Medulla oblongata (tissue), 1 donor: ENCODE data around the gene SARDH.
"Not testable (repeated sequence)": the region's sequence is repeated elsewhere in the genome, so short reads cannot be mapped to it uniquely, and the experiment has no call there.

Experiments used
- DNase-seq: peaks from one replicate; pipeline ENCODE4 v3.0.0-alpha.2; 2015; ENCODE audit errors: extremely low spot score

SARDH gene

DNA sequence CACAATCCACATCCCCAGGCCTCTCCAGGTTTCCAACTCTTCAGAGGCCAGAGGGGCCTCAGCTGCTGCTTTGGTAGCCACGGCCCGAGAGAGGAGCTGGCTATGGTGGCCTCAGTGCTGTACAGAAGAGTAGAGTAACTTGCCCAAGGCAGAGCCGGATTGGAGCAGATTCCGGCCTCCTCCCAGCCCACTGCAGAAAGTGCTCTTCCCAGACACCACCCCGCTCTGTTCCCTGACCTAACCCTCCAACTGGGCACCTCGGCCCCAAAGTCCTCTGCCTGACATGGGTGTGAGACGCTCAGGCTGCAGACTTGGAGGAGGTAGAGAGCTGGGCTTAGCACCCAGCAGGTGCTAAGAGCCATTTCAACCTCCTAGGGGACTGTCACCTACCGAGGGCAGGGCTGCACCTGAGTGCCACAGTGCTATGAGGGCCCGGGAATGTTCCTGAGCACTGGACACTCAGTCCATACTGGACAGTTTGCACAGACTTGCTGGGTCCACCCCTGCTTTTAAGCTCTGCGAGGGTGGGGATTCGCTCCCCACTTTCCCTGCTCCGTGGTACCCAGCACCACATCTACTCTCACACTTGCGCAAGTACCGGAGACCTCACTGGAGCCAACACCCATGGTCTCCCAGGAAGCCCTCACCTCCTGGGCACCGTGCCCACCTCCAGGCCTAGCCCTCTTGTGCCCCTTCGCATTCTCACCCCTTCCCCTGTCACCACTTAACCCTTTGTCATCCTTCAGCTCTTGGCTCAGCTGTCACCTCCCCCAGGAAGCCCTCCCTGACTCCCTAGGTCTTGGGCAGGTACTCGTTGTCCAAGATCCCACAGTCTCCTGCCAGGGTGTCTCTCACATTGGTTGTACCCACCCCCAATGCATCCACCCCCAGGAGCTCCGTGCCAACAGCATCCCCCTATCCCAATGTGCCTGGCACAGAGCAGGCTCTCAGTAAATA, 52.2 kb downstream of the SARDH start:
- no peak for DNase-seq

DNA sequence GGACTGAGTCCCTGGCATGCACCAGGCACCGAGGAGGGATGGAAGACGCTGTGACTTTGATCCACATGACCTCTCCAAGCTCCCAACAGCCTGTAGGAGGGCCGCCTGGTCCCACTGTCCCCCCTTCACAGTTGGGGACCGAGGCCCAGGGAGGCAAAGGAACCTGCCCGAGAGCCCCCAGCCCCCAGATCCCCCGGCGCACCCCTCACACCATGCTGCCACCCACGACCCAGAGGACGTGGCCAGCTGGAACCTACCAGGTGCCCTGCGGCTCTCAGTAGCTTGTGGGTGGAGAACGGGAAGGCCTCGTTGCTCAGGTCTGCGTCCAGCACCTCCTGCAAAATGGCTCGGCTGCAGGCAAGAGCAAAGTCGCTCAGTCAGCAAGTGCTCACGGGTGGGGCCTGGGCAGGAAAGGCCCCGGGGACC, 53.2 kb downstream of the SARDH start:
- no peak for DNase-seq

DNA sequence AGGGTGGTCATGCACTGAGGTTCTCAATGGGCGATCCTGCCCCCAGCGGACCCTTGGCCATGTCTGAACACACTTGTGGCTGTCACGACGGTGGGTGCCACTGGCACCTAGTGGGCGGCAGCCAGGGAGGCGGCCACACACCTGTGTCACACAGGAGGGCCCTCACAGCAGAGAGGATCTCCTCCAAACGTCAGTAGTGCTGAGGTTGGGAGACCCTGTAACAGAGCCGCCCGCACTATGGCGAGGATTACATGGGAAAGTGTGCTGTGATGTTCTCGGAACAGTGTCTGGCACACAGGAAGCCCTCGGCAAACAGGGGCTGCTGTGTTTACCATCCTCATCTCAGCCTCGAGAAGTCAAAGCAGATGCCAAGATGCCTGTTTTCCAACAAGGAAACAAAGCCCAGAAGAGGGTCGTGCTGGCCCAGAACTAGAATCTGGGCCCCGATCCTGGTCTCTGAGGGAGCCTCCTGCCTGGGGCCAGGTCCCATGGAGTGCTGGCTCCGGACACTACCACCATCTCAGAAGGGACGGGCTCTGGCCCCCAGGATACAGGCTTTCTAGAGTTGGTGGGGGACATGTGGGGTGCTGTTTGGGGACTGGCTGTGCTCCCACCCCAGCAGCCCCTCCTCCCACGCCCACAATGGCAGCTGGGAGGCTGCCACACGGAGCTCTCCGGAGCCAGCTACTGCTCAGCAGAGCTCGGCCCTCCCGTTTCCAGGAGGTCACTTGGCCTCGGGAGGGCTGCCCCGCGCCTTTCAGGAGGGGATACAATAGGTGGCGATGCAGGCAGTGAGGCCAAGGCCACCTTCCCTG, 53.8 kb downstream of the SARDH start:
- peak; percentile 77 for DNase-seq

DNA sequence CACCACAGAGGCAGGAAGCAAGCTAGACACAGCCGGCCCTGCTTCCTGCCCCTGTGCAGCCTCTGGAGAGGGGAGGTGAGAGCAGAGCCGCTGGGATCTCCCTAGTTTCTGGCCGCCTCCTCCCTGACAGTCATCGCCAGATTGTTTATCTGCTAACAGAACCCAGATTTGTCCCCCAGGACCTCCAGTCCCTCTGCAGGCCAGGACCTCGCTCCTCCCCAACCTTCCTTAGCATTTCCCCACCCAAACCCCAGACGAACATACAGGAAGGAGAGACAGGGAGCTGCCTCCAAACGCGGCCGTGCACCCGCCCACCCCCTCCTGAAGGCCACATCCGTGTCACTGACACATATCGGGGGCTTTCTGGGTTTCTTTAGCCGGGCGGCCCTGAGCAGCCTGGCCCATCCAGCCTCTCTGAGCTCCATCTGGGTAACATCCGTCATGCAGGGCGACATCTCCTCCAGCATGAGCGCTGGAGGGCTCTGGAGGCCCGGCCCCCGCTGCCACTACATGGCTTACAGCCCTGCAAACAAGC, 54.5 kb downstream of the SARDH start:
- no peak for DNase-seq

DNA sequence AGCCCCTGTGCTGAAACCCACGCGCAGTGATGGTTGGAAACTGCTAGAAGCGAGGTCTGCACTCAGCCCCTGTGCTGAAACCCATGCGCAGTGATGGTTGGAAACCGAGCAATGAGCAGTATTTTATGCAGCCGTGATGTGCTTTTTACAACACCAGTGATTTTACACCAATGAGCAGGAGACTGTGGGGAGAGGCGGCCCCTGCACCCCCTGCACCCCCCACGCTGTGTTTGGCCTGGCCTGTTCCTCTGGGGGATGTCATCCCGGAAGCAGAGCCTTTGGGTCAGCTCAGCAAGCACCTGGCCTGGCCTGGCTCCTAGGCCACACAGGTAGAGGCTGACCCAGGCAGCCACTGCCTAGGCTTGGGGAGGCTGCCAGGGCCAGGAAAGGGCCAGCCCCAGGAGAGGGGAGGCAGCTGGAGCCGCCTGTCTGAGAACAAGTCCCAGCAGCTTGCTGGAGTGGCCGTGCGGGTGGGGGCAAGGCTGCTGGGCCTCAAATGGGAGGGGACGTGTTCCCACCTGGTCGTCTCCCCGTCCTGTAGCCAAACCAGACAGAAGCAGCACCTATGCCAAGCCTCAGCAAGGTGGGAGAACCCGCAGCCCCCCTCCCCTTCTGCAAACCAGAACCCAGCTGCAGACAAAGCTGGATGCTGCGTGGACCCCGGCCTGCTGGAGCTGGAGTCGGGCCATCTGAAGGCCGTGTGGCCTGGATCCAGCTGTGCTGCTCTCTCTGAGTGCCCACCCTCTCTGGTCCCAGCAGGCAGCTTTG, 55.1 kb downstream of the SARDH start:
- DNase-seq, result no peak

DNA sequence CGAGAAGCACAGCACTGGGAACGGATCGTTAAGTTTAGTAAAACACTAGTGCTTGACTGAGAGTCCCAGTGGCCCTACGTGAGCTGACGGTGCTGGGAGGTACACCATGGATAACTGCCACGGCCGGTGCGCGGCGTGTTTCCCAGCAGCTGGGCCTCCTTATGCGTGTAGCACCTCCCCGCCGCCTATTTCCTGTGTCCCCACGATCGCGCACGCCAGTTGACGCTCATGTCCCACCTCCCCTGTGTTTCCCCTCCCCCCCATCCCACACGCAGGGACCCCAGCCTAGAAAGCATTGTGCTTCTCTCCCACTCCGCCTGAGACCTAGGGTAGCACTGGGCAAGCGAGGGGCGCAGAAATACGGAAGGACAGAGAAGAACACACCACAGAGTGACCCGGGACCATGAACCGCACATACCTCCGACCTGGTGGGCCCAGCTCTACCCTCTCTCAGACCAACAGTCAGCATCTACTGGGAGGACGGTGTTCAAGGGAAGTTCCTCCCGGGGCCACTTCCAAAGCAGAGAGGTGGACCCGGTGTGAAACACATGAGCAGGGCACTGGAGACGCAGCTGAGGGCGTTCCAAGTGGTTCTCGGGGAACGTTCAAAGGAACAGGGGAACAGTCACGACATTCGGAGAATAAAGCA, 56.4 kb downstream of the SARDH start:
- DNase-seq, result no peak

DNA sequence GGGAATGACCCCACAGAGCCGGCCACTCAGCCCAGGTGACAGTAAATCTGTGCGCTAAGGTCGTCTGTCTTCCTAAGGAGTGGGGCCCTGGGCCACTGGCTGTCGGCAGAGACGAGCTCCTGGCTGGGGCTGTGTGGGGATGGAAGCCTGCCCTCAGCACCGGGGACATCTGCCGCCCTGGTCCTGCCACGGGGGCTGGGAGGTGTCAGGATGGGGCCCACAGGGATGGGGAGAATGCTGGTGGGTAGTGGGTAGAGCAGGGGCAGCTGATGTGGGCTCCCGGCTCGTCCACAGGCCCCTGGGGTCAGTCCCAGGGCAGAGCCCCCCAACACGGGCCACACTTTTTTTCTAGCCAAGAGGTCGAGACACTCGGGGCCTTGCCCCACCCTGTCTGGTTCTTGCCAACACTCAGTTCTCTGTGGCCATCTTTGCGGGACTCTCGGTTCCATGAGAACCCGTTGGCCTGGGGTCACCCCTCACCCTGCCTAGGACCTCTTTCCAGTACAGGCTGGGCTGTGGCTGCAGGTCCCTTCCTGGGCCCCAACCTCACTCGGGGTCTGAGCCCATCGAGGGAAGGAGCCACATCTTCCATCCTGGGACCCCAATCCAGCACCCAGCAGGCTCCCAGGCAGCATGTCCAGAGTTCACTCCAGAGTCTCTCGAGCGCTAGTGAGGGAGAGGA, 57.0 kb downstream of the SARDH start:
- DNase-seq, result no peak

DNA sequence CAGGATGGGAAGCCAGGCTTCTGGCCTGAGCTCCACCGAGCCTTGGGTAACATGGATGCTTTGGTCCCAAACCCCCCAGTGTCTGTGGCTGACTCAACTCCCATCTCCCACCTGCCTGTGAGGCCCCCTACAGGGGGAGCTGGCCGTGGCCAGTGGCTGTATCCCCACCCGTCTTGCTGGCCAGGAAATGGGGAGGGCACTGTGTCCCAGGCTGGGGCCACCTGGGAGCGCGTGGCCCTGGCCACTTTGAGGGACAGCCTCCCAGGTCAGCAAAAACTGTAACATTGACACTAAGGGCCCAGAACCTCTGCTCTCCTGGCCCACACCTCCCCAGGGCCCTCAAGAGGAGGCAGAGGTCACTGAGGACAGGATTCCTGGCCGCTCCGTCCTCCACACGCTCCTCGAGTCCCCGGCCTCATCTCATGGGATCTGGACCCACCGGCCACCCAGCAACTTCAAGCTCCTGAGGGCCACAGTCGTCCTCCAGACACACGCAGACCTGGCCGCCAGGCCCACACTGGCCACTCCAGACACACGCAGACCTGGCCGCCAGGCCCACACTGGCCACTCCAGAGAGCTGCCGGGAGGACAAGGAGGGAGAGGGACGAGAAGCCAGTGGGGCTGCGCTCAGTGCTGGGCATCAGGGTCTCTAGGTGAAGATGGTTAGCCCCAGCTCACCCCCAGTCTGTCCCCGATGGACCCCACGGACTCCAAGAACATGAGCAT, 57.7 kb downstream of the SARDH start:
- DNase-seq, result no peak

DNA sequence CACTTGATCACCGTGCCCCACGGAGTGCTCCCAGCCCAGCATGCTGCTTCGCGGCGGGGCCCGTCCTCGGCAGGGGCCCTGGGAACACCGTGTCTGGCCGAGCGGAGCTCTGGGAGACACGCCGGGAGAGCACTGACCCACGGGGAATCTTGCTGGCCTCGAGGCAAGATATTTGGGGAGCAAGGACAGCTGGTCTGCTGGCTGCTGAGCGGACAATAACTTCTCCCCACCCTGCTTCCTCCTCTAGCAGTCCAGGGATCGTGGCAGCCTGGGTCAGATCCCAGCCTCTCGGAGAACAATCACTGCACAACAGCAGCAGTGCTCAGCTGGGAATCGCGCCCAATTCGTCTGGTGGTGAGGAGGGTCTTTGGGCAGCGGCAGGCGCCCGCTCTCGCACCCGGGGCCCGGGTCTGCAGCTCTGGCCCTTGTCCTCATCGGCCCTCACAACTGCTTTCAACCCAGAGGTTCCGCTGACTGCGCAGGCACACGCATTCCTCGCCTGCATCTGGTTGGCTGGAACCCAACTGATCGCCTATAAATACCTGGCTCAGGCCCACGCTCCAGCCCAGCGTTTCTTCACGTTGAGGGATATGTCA, 58.6 kb downstream of the SARDH start:
- no peak for DNase-seq

DNA sequence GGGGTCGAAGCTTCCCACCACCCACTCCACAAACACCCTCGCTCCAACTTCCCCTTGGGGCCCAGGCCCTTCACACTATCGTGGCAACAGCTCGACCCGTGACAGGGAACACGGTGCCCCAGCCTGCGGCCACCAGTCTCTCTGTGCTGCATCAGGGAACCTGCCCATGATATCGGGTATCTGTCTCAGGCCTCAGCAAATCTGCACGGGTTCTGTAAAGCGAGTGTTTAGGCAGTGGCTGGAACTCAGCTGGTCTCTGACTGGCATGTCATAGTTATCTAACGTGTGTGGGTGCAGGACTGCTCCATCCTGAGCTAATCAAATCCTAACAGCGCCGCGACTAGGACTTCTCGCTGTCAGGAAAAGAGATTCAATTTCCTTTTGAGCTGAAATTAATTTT, 59.1 kb downstream of the SARDH start:
- DNase-seq, result no peak

DNA sequence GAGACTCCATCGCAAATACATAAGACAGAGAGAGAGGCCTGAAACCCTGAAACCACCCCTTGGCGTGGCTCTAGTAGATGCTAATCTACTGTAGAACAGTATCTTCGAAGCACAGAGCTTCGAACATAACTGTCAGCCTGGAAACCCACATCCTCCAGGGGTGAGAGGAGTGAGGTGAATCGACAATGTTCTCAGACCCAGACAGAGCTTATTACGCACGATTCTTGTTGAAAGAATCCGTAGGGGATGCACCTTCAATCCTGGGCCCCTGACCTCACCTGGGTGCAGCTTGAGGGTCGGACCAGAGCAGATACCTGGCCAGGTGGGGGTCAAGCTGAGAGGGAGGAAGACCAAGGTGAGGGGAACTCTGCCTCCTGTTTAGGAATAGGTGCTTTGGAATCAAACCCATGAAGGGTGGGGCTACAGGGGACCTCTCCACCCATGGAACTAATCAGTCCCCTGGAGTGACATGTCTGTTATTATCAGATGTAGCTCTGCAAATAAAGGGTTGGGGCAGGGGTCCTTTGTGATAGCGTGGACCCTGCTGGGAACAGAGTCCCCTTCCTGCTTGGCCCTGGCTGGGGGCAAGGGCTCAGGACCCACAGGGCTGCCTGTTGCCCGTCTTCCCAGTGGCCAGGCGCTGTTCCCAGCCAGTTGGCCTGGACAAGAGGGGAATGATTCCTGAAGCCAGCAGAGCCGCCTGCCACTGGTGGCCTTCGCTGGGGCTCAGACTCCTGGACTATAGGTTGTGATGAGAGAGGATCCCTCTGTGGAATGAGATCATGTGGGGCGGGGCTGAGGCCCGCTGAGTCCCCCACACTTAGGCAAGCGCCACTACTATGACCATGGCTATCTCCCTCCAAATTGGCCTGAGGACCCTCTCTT, 60.8 kb downstream of the SARDH start:
- no peak for DNase-seq

DNA sequence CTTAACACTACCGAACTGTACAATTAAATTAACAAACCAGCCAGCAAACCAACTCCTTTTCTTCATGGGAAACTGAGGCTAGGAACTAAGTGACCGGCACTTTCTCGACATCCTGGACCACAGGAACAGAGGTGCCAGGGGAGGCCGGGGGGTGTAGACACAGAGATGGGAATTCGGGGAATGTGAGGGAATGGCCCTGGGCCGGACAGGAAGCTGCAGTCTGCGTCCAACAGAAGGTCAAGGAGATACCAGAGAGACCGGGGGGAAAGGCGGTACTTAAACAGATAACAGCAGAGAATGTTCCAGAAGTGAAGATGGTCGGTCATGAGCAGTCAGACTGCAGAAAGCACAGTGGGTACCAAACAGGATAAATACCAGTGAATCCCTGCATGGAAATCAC, 61.7 kb downstream of the SARDH start:
- no peak for DNase-seq

DNA sequence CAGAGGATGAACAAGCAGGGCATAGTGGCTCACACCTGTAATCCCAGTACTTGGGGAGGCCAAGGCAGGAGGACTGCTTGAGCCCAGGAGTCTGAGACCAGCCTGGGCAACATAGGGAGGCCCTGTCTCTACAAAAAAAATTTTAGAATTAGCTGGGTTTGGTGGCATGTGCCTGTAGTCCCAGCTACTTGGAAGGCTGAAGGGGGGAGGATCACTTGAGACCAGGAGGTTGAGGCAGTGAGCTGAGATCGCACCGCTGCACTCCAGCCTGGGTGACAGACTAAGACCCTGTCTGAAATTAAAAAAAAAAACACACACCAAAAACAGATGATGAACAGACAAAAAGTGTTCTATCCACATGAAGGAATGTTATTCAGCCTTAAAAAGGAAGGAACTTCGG, 62.4 kb downstream of the SARDH start:
- not testable (repeated sequence) for DNase-seq

DNA sequence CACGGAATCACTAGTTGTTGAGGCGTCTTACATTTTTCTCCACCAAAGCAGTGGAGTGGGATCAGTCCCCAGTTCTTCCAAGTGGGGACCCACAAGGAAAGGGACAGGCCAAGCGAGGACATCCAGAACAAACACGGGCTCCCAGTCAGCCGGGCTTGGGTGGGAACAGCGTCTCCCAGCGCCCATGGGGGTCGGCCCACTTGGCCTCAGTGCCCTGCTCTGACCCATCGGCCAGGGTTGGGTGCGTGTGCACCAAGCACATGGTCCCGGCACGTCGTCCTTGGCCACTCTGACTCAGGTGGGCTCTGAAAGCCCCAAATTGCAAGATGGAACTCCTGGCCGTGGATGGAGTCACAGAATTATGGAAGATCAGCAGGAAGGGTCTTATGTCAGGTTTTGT, 64.1 kb downstream of the SARDH start:
- no peak for DNase-seq

DNA sequence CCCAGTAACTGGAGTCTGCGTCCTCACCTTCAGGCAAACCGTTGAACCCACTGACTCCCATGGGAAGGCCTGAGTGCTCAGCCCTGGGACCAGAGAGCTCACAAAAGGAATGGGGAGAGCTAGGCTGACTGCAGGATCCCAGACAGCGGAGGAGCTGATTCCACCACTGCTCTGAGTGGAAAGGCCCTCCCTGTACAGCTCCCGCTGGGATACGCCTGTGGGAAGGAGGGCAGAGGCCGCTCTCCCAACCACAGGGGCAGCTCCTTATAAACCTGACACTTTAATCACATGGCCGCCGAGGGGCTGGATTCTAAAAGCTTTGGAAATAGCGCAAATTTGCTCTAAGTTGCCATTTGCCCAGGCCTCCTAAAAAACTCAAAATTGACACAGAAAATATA, 64.9 kb downstream of the SARDH start:
- DNase-seq, result no peak

DNA sequence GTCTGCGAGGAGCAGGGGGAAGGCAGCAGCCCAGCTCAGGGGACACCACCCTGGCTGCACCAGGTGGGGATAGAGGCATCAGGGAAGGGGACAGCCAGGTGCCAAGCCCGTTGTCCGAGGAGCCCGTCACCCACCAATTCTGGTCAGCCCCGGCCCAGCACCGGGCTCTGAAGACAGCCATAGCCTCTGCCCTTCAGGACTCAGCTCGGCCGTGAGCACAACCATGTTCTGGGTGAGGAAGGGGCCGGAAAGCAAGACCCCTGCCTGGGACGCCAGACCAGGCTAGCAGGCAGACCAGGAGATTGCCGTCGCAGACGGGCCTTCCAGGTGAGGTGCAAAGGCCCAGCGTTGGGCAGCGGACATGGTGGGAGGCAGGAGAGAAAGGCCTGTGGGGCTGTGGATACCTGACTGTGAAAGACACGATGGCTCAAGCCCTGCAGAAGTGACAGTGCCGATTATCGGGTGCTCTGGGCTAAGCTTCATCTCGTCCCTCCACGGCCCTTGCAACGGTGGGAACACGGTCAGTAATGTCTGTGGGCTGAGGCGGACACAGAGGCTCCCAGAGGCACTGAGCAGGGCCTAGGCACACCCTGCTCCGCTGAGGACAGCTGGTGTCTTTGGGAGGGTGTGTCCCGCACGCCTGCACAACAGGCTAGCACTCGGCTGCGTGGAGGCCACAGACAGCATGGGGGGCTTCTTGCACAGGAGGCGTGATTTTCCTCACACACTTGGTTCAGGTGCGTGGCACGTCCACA, 65.5 kb downstream of the SARDH start:
- no peak for DNase-seq

DNA sequence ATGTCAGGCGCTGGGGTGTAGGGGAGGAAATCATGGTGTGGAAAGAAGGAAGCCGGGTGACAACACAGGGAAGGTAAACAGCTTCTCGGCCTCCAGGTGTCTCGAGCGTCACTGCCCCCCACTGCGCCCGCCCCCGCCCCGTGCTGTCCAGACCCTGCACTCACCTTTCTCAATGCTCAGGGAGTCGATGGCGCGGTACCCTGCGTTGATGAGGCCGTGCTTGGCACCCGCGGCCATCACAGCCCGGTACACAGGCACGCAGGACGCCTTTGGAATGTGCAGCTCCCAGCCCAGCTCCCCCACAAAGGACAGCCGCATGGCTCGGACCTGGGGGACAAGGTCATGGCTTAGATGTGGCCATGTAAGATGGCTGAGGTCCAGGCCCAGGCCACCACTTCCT, 66.8 kb downstream of the SARDH start:
- DNase-seq, result no peak

DNA sequence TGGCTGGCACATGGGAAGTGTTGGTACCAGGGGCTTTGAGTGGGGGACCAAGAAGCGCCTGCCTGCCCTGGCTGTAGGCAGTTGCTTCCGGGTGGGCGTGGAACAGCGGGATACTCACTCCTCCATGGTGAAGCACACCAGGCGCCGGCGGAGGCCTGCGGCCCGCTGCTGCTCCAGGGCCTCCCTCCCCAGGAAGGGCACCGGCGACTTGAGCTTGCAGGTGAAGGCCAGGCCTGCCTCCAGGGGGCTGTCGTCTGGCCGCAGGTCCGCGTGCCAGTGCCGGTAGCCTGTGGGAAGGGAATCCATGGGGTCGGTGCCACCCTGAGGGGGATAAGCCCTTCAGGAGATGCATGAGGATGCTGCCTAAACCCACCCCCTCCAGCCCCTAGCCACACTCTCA, 67.7 kb downstream of the SARDH start:
- DNase-seq, result no peak
